ENCODE measurements around the gene RNF38. TPM values are rescaled to one million over a fixed set of nuclear protein-coding genes. Genes with fewer than 3 reads are reported as not detected.
"Not testable (repeated sequence)": the region's sequence is repeated elsewhere in the genome, so short reads cannot be mapped to it uniquely, and the experiment has no call there.

RNF38 gene
- total and polyA plus RNA-seq, 10 donors = 9.5 to 67.1 (median 46.4) TPM

GRCh38 chr9:36316049-36316448 lies 84.0 kb downstream of the RNF38 start:
- Histone ChIP-seq H3K4me3 (no peak overlapping the region), H3K36me3 (no peaks in the 10 kb centered on the region), H3K9me3 (no peaks in the 10 kb centered on the region), H3K27ac (no peak overlapping the region), H3K4me1 (no peaks in the 10 kb centered on the region), H3K27me3 (replicated peaks in 1 of 7) (peaks cover 0 to 16% (median 0%) of the 10 kb centered on the region in 7 donors)
- DNase-seq = no peak
- no peak for TF ChIP-seq CTCF (IDR thresholded peaks at IDR 0.05 in 8 of 11, conservative IDR thresholded peaks at IDR 0.05 in 3 of 11)
- intact Hi-C loops (cut with DNase I; ENCODE audit: low total_unique reads) = no loop called here

- DNase-seq = no peak
- Histone ChIP-seq H3K36me3 (no peaks in the 10 kb centered on the region), H3K4me3 (no peak overlapping the region), H3K27ac (no peak overlapping the region), H3K9me3 (no peaks in the 10 kb centered on the region), H3K27me3 (replicated peaks in 1 of 7) (peaks cover 0 to 16% (median 0%) of the 10 kb centered on the region in 7 donors), H3K4me1 (no peaks in the 10 kb centered on the region)
- 63 to 82% (median 74%) methylated on average over 3 of the region's 3 CpGs for WGBS, 5 donors
- intact Hi-C loops (cut with DNase I; ENCODE audit: low total_unique reads) = no loop called here
- TF ChIP-seq POLR2A (IDR thresholded peaks at IDR 0.05) (no peak), POLR2AphosphoS5 (IDR thresholded peaks at IDR 0.05) (no peak), CTCF (IDR thresholded peaks at IDR 0.05 in 8 of 11, conservative IDR thresholded peaks at IDR 0.05 in 3 of 11) (no peak)
Observed at GRCh38 chr9:36315283-36315682, 84.8 kb downstream of the RNF38 start.

GRCh38 chr9:36314740-36315139 lies 85.3 kb downstream of the RNF38 start:
- 75 to 90% (median 87%) methylated on average over 2 of the region's 2 CpGs for WGBS, 5 donors
- Histone ChIP-seq H3K4me1 (no peaks in the 10 kb centered on the region), H3K27me3 (replicated peaks in 1 of 7) (peaks cover 0 to 16% (median 0%) of the 10 kb centered on the region in 7 donors), H3K9me3 (no peaks in the 10 kb centered on the region), H3K4me3 (no peak overlapping the region), H3K27ac (no peak overlapping the region), H3K36me3 (no peaks in the 10 kb centered on the region)
- no peak for DNase-seq
- TF ChIP-seq POLR2A (IDR thresholded peaks at IDR 0.05) (no peak), POLR2AphosphoS5 (IDR thresholded peaks at IDR 0.05) (no peak), CTCF (IDR thresholded peaks at IDR 0.05 in 8 of 11, conservative IDR thresholded peaks at IDR 0.05 in 3 of 11) (no peak)
- intact Hi-C loops (cut with DNase I; ENCODE audit: low total_unique reads) = no loop called here

GRCh38 chr9:36306471-36307306 lies 93.4 kb downstream of the RNF38 start:
- Histone ChIP-seq H3K36me3 (no peaks in the 10 kb centered on the region), H3K4me3 (no peak overlapping the region), H3K27ac (no peak overlapping the region), H3K4me1 (peaks cover 0 to 11% (median 6%) of the 10 kb centered on the region in 6 donors), H3K9me3 (no peaks in the 10 kb centered on the region), H3K27me3 (replicated peaks in 1 of 7) (no peaks in the 10 kb centered on the region)
- WGBS, 5 donors = 43 to 53% (median 47%) methylated on average over 8 of the region's 8 CpGs
- TF ChIP-seq CTCF (IDR thresholded peaks at IDR 0.05 in 8 of 11, conservative IDR thresholded peaks at IDR 0.05 in 3 of 11) = no peak
- no peak for TF ChIP-seq POLR2A (IDR thresholded peaks at IDR 0.05)
- TF ChIP-seq POLR2AphosphoS5 (IDR thresholded peaks at IDR 0.05) = no peak
- no peak for DNase-seq
- intact Hi-C loops (cut with DNase I; ENCODE audit: low total_unique reads) = no loop called here

GRCh38 chr9:36304366-36304765 lies 95.7 kb downstream of the RNF38 start:
- H3K27me3 ChIP-seq (replicated peaks in 1 of 7); DNase-seq; intact Hi-C loops (cut with DNase I; ENCODE audit: low total_unique reads); H3K27ac ChIP-seq; H3K4me3 ChIP-seq; H3K36me3 ChIP-seq; H3K9me3 ChIP-seq: not testable (repeated sequence)
- 76 to 86% (median 78%) methylated on average over 1 to 2 of the region's 2 CpGs for WGBS, 5 donors
- peaks cover 0 to 11% (median 6%) of the 10 kb centered on the region in 6 donors for H3K4me1 ChIP-seq

Data from spleen (tissue), 11 donors.